ENCODE measurements around the gene MVK. TPM values are rescaled to one million over a fixed set of nuclear protein-coding genes. Genes with fewer than 3 reads are reported as not detected.

Gene MVK
- total and polyA plus RNA-seq, 5 donors = 5.8 to 10.2 (median 7.4) TPM

DNA sequence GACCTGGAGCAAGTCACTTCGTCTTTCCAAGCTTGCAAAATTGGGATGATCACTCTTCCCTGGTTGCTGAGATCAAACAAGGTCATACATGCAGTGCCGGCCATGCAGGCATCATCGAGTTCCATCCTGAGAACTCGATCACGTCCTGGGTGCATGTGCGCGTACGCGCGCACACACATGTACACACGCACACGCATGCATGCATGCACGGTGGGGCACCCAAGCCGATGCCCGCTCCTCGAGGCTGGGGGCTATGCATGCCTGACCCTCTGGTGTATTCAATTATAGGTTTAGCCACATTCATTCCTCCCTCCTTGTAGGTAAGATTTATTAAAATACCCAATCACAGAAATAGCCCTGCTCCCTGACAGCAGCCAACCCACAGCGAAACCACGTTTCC is 26.3 kb upstream of the MVK start:
- H3K9me3 ChIP-seq (ENCODE audit: control insufficient read depth, low read length) = no peaks in the 10 kb centered on the region
- intact Hi-C loops (cut with DNase I) = no loop called here
- peaks cover 7% of the 10 kb centered on the region for H3K4me1 ChIP-seq (ENCODE audit: control insufficient read depth, insufficient read depth, low read length)
- no peaks in the 10 kb centered on the region for H3K27me3 ChIP-seq (ENCODE audit: control insufficient read depth, insufficient read depth)
- peak in 1 of 3 donors; percentile 22 for DNase-seq
- H3K4me3 ChIP-seq (ENCODE audit: low read length) = no peak overlapping the region
- ATAC-seq = no peak
- 90% methylated on average over 18 of the region's 18 CpGs for WGBS
- H3K27ac ChIP-seq (ENCODE audit: low read length) = no peak overlapping the region

DNA sequence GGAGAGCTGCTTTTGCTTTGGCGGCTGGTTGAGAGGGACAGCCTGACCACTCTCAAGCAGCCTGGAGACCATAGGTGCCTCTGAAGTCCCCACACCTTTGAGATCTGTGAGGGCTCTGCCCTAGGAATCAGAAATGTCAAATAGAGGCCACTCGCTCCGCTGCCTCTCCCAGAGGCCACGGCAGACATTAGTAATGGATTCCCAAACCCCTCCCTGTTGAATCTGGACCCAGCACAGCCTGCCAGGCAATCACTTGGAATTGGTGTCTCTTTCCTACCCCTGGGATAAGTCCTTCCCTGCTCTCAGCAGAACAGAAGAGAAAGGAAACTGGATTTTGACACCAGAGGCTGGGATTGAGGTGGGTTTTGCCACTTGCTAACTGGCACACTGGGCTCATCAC is 25.3 kb upstream of the MVK start:
- H3K4me3 ChIP-seq (ENCODE audit: low read length) = no peak overlapping the region
- H3K4me1 ChIP-seq (ENCODE audit: control insufficient read depth, insufficient read depth, low read length) = peaks cover 7% of the 10 kb centered on the region
- H3K9me3 ChIP-seq (ENCODE audit: control insufficient read depth, low read length) = no peaks in the 10 kb centered on the region
- no peak overlapping the region for H3K27ac ChIP-seq (ENCODE audit: low read length)
- WGBS = 75% methylated on average over 4 of the region's 4 CpGs
- DNase-seq (no peak), ATAC-seq (no peak)
- H3K27me3 ChIP-seq (ENCODE audit: control insufficient read depth, insufficient read depth) = no peaks in the 10 kb centered on the region
- intact Hi-C loops (cut with DNase I) = no loop called here

DNA sequence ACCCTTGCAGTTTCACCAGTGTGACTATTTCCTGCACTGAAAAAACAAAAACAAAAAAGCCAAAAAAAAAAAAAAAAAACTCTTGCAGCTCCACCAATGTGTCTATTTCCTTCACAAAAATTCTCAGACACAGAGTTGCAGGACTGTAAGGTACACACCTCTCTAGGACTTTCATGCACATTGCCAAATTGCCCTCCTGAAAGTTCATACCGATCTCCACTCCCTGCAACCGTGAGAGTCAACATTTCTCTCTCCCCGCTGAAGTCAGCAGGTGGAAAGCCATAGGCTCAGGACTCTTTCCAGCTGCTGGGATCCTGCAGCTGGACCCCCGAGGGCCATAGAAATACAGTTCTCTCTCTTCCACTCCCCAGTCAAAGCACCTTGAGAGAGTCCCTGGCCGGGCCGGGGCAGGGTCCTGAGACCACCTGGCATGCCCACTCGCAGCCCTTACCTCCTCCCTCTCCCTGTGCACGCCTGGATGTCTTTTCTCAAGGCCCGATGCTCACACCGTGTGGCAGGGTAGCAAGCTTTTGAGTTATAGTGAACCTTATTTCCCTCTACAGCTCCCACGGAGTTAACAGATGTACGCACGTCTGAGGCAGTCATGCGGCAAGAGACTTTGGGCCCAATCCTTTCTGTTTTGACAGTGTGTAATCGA is 23.9 kb upstream of the MVK start:
- ATAC-seq = no peak
- WGBS = 58% methylated on average over 15 of the region's 15 CpGs
- H3K27me3 ChIP-seq (ENCODE audit: control insufficient read depth, insufficient read depth) = no peaks in the 10 kb centered on the region

GRCh38 chr12:109550281-109550680 is 23.3 kb upstream of the MVK start:
- intact Hi-C loops (cut with DNase I) = no loop called here
- Histone ChIP-seq H3K27me3 (ENCODE audit: control insufficient read depth, insufficient read depth) (no peaks in the 10 kb centered on the region), H3K9me3 (ENCODE audit: control insufficient read depth, low read length) (no peaks in the 10 kb centered on the region), H3K4me1 (ENCODE audit: control insufficient read depth, insufficient read depth, low read length) (peaks cover 5% of the 10 kb centered on the region), H3K4me3 (ENCODE audit: low read length) (no peak overlapping the region), H3K27ac (ENCODE audit: low read length) (no peak overlapping the region)
- ATAC-seq (no peak), DNase-seq (no peak)
- 78% methylated on average over 12 of the region's 12 CpGs for WGBS

More for the DNA sequence above, 23.9 kb upstream of the MVK start:
- DNase-seq = no peak
- H3K4me1 ChIP-seq (ENCODE audit: control insufficient read depth, insufficient read depth, low read length) = peaks cover 7% of the 10 kb centered on the region
- intact Hi-C loops (cut with DNase I) = no loop called here
- H3K4me3 ChIP-seq (ENCODE audit: low read length) = no peak overlapping the region
- no peak overlapping the region for H3K27ac ChIP-seq (ENCODE audit: low read length)
- H3K9me3 ChIP-seq (ENCODE audit: control insufficient read depth, low read length) = no peaks in the 10 kb centered on the region

GRCh38 chr12:109551108-109551507 is 22.5 kb upstream of the MVK start:
- 86% methylated on average over 6 of the region's 6 CpGs for WGBS
- no peak for DNase-seq
- Histone ChIP-seq H3K9me3 (ENCODE audit: control insufficient read depth, low read length) (no peaks in the 10 kb centered on the region), H3K27me3 (ENCODE audit: control insufficient read depth, insufficient read depth) (no peaks in the 10 kb centered on the region), H3K4me1 (ENCODE audit: control insufficient read depth, insufficient read depth, low read length) (no peaks in the 10 kb centered on the region), H3K4me3 (ENCODE audit: low read length) (no peak overlapping the region), H3K27ac (ENCODE audit: low read length) (no peak overlapping the region)
- intact Hi-C loops (cut with DNase I) = no loop called here
- ATAC-seq = no peak

DNA sequence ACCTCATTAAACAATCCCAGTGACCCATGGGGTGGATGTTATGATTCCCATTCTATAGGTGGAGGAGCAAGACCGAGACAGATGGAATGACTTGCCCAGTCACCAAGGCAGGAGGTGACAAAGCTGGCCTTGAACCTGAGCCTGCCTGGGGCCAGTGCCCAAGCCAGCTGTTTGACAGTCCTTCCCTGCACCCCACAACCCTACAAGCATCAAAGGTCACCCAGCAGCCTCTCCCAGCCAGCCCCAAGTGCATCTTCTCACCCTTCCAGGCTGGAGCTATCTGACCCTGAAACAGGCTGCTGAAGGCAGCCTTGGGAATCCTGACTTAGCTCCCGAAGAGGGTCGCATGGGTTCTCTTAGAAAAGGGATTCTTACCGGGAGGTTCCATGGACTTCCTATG is 20.6 kb upstream of the MVK start:
- no peaks in the 10 kb centered on the region for H3K4me1 ChIP-seq (ENCODE audit: control insufficient read depth, insufficient read depth, low read length)
- H3K9me3 ChIP-seq (ENCODE audit: control insufficient read depth, low read length) = no peaks in the 10 kb centered on the region
- intact Hi-C loops (cut with DNase I) = no loop called here
- 66% methylated on average over 4 of the region's 4 CpGs for WGBS
- H3K27me3 ChIP-seq (ENCODE audit: control insufficient read depth, insufficient read depth) = no peaks in the 10 kb centered on the region
- H3K27ac ChIP-seq (ENCODE audit: low read length) = no peak overlapping the region
- DNase-seq = peak in 1 of 3 donors; percentile 17
- no peak overlapping the region for H3K4me3 ChIP-seq (ENCODE audit: low read length)
- ATAC-seq = no peak

DNA sequence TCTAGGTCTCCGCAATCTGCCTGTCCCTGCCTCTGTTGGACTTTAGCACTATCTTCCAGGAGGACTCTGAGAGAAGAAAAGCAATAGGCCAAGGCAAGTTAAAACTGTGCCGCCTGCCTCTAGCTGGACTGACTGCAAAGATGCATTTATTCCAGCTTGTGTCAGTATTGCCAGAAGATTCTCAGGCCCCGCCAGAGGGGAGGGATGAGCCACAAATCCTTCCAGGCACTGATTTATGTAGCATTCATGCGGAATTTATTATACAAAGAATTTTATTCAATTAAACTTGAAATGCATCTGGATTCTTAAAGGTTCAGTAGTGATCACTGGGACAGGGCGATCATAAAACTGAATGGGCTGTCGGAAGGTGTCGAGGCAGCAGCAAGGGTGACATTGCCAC is 20.1 kb upstream of the MVK start:
- no peak for DNase-seq
- H3K9me3 ChIP-seq (ENCODE audit: control insufficient read depth, low read length) = no peaks in the 10 kb centered on the region
- WGBS = 86% methylated on average over 7 of the region's 7 CpGs
- no peak overlapping the region for H3K4me3 ChIP-seq (ENCODE audit: low read length)
- no peaks in the 10 kb centered on the region for H3K27me3 ChIP-seq (ENCODE audit: control insufficient read depth, insufficient read depth)
- intact Hi-C loops (cut with DNase I) = no loop called here
- H3K4me1 ChIP-seq (ENCODE audit: control insufficient read depth, insufficient read depth, low read length) = no peaks in the 10 kb centered on the region
- no peak for ATAC-seq
- no peak overlapping the region for H3K27ac ChIP-seq (ENCODE audit: low read length)

- DNase-seq (no peak), ATAC-seq (no peak)
- WGBS = 53% methylated on average over 16 of the region's 16 CpGs
- H3K27me3 ChIP-seq (ENCODE audit: control insufficient read depth, insufficient read depth) = no peaks in the 10 kb centered on the region
- intact Hi-C loops (cut with DNase I) = no loop called here
- no peaks in the 10 kb centered on the region for H3K9me3 ChIP-seq (ENCODE audit: control insufficient read depth, low read length)
- H3K4me3 ChIP-seq (ENCODE audit: low read length) = no peak overlapping the region
- H3K4me1 ChIP-seq (ENCODE audit: control insufficient read depth, insufficient read depth, low read length) = no peaks in the 10 kb centered on the region
- no peak overlapping the region for H3K27ac ChIP-seq (ENCODE audit: low read length)
Observed at GRCh38 chr12:109553906-109554500, 19.6 kb upstream of the MVK start.

DNA sequence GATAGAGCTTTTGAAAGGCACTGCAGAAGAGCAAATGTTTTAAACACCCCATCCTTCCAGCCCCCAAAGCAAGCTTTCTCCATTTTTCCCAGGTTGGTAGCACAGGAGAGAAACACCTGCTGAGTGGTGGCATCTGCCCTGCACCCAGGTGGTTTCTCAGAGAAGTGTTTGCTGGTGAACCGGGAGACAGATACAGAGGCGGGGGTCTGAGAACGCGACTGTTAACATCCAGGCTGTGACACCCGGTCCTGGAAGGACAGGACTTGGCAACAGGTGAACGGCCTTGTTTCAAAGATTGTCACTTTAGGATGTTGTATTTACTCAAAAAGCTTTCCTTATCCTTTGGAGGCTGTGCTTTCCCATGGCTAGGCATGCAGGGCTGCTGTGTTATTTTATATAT is 18.8 kb upstream of the MVK start:
- H3K27me3 ChIP-seq (ENCODE audit: control insufficient read depth, insufficient read depth) = no peaks in the 10 kb centered on the region
- intact Hi-C loops (cut with DNase I) = no loop called here
- DNase-seq (no peak), ATAC-seq (no peak)
- WGBS = 68% methylated on average over 6 of the region's 6 CpGs
- no peaks in the 10 kb centered on the region for H3K4me1 ChIP-seq (ENCODE audit: control insufficient read depth, insufficient read depth, low read length)
- no peaks in the 10 kb centered on the region for H3K9me3 ChIP-seq (ENCODE audit: control insufficient read depth, low read length)
- no peak overlapping the region for H3K27ac ChIP-seq (ENCODE audit: low read length)
- H3K4me3 ChIP-seq (ENCODE audit: low read length) = no peak overlapping the region

GRCh38 chr12:109555431-109556315 is 17.9 kb upstream of the MVK start:
- Histone ChIP-seq H3K4me3 (ENCODE audit: low read length) (no peak overlapping the region), H3K4me1 (ENCODE audit: control insufficient read depth, insufficient read depth, low read length) (no peaks in the 10 kb centered on the region), H3K27me3 (ENCODE audit: control insufficient read depth, insufficient read depth) (no peaks in the 10 kb centered on the region), H3K9me3 (ENCODE audit: control insufficient read depth, low read length) (no peaks in the 10 kb centered on the region), H3K27ac (ENCODE audit: low read length) (no peak overlapping the region)
- ATAC-seq (no peak), DNase-seq (peak in 1 of 3 donors; percentile 21)
- WGBS = 78% methylated on average over 18 of the region's 18 CpGs
- intact Hi-C loops (cut with DNase I) = no loop called here

DNA sequence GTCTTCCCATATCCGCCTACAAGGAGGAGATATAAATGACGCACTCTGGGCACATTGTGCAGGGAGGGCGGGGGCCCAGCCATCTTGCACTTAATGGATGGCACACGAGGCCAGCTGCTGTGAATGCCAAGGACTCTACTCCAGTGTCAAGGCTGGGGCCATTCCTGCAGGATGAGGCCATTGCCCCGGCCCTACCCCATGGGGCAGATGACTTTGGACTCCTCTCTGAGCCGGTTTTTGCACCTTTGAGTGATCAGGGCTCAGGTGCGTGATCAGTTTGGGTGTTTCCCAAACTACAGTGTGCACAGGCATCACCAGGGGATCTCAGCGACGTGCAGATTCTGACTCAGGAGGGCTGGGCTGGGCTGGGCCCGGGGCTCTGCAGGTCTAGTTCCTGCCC is 16.4 kb upstream of the MVK start:
- H3K9me3 ChIP-seq (ENCODE audit: control insufficient read depth, low read length) = no peaks in the 10 kb centered on the region
- WGBS = 89% methylated on average over 10 of the region's 10 CpGs
- no peak overlapping the region for H3K4me3 ChIP-seq (ENCODE audit: low read length)
- intact Hi-C loops (cut with DNase I) = no loop called here
- ATAC-seq = no peak
- no peak overlapping the region for H3K27ac ChIP-seq (ENCODE audit: low read length)
- no peaks in the 10 kb centered on the region for H3K27me3 ChIP-seq (ENCODE audit: control insufficient read depth, insufficient read depth)
- peak in 1 of 3 donors; percentile 22 for DNase-seq
- no peaks in the 10 kb centered on the region for H3K4me1 ChIP-seq (ENCODE audit: control insufficient read depth, insufficient read depth, low read length)
